ENCODE measurements around the gene SLC39A11. TPM values are rescaled to one million over a fixed set of nuclear protein-coding genes. Genes with fewer than 3 reads are reported as not detected.

The SLC39A11 gene
- polyA plus RNA-seq, 1 donor from 2014 or later = 8.0 TPM

- H3K36me3 ChIP-seq (ENCODE audit: insufficient read depth, low read length) = no peaks in the 10 kb centered on the region
- H3F3A ChIP-seq (ENCODE audit: insufficient read depth, low read length, poor library complexity, severe bottlenecking) = no peaks in the 10 kb centered on the region
- no peak overlapping the region for H3K4me2 ChIP-seq (ENCODE audit: low read length)
- H4K20me1 ChIP-seq (ENCODE audit: insufficient read depth) = no peaks in the 10 kb centered on the region
- no peaks in the 10 kb centered on the region for H3K79me2 ChIP-seq (replicated peaks; ENCODE audit: insufficient read depth, low read length)
- no peaks in the 10 kb centered on the region for H3K27me3 ChIP-seq (ENCODE audit: insufficient read depth, low read depth, low read length)
- H3K9ac ChIP-seq (ENCODE audit: low read length) = no peak overlapping the region
- no peaks in the 10 kb centered on the region for H3K9me2 ChIP-seq (ENCODE audit: insufficient read depth, low read length)
- no peak overlapping the region for H2AFZ ChIP-seq (ENCODE audit: low read depth, low read length)
- H3K27ac ChIP-seq (ENCODE audit: low read length) = no peak overlapping the region
- no peaks in the 10 kb centered on the region for H3K9me3 ChIP-seq (ENCODE audit: low read length)
- no peak for TF ChIP-seq EP300 (conservative IDR thresholded peaks at IDR 0.05; ENCODE audit: poor library complexity, severe bottlenecking)
- no peak for TF ChIP-seq SMC3 (conservative IDR thresholded peaks at IDR 0.05; ENCODE audit: poor library complexity)
- no peak for TF ChIP-seq MXI1 (conservative IDR thresholded peaks at IDR 0.05; ENCODE audit: poor library complexity, severe bottlenecking)
- TF ChIP-seq CTCF (IDR thresholded peaks at IDR 0.05; ENCODE audit: poor library complexity, severe bottlenecking) = no peak
- TF ChIP-seq RAD21 (conservative IDR thresholded peaks at IDR 0.05) = no peak
- no peak overlapping the region for H3K4me3 ChIP-seq (ENCODE audit: low read length)
Observed at GRCh38 chr17:72687886-72688285, 404.6 kb downstream of the SLC39A11 start.

- Histone ChIP-seq H3K9ac (ENCODE audit: low read length) (no peak overlapping the region), H3K4me2 (ENCODE audit: low read length) (no peak overlapping the region), H3K9me2 (ENCODE audit: insufficient read depth, low read length) (no peaks in the 10 kb centered on the region), H3K4me3 (ENCODE audit: low read length) (no peak overlapping the region), H3K9me3 (ENCODE audit: low read length) (no peaks in the 10 kb centered on the region), H4K20me1 (ENCODE audit: insufficient read depth) (no peaks in the 10 kb centered on the region), H3F3A (ENCODE audit: insufficient read depth, low read length, poor library complexity, severe bottlenecking) (no peaks in the 10 kb centered on the region), H3K36me3 (ENCODE audit: insufficient read depth, low read length) (no peaks in the 10 kb centered on the region), H3K27ac (ENCODE audit: low read length) (no peak overlapping the region), H3K27me3 (ENCODE audit: insufficient read depth, low read depth, low read length) (no peaks in the 10 kb centered on the region), H3K79me2 (replicated peaks; ENCODE audit: insufficient read depth, low read length) (no peaks in the 10 kb centered on the region), H2AFZ (ENCODE audit: low read depth, low read length) (no peak overlapping the region)
- TF ChIP-seq SMC3 (conservative IDR thresholded peaks at IDR 0.05; ENCODE audit: poor library complexity) = no peak
- no peak for TF ChIP-seq EZH2 (IDR thresholded peaks at IDR 0.05; ENCODE audit: borderline replicate concordance, insufficient read depth, low read length, poor library complexity, severe bottlenecking)
- TF ChIP-seq EP300 (conservative IDR thresholded peaks at IDR 0.05; ENCODE audit: poor library complexity, severe bottlenecking) = no peak
- TF ChIP-seq POLR2AphosphoS5 (IDR thresholded peaks at IDR 0.05) = no peak
- no peak for TF ChIP-seq RAD21 (conservative IDR thresholded peaks at IDR 0.05)
- no peak for TF ChIP-seq TAF1 (IDR thresholded peaks at IDR 0.05; ENCODE audit: low read depth)
- no peak for TF ChIP-seq MXI1 (conservative IDR thresholded peaks at IDR 0.05; ENCODE audit: poor library complexity, severe bottlenecking)
- TF ChIP-seq CTCF (IDR thresholded peaks at IDR 0.05; ENCODE audit: poor library complexity, severe bottlenecking) = no peak
- no peak for TF ChIP-seq REST (IDR thresholded peaks at IDR 0.05; ENCODE audit: borderline replicate concordance)
Observed at GRCh38 chr17:72684405-72685020, 408.0 kb downstream of the SLC39A11 start.
